ENCODE results near the gene ALK. TPM values are rescaled to one million over a fixed set of nuclear protein-coding genes. Genes with fewer than 3 reads are reported as not detected.

ALK gene
- total RNA-seq, 1 experiment from 2014 or later: not detected

GRCh38 chr2:29420464-29420863, 500.9 kb downstream of the ALK start:
- Mint-ChIP-seq H3K27me3 (ENCODE audit: low read depth) (peaks cover 6% of the 10 kb centered on the region), H3K4me1 (peaks cover 7 to 21% of the 10 kb centered on the region in 2 experiments), H3K4me3 (no peak overlapping the region), H3K27ac (no peak overlapping the region; a peak in 1 of 7 replicates), H3K36me3 (ENCODE audit: insufficient read depth in 1 of 3, low read depth in 3 of 3) (no peaks in the 10 kb centered on the region), H3K9me3 (no peaks in the 10 kb centered on the region; a peak in 1 of 5 replicates)
- Histone ChIP-seq H3K79me2 (ENCODE audit: insufficient read depth, low read length) (no peaks in the 10 kb centered on the region), H3K56ac (ENCODE audit: insufficient read length, low read depth, low read length) (no peak overlapping the region), H3K9ac (ENCODE audit: extremely low read depth, insufficient read length, low read length) (no peak overlapping the region), H2BK5ac (ENCODE audit: insufficient read length, low read length) (no peak overlapping the region), H4K5ac (ENCODE audit: insufficient read length, low read depth, low read length) (no peak overlapping the region), H2BK120ac (ENCODE audit: low read depth, low read length, poor library complexity, severe bottlenecking) (no peak overlapping the region), H4K8ac (replicated peaks; ENCODE audit: insufficient read length, low read depth, low read length) (no peak overlapping the region), H2BK15ac (ENCODE audit: low read depth, low read length) (no peak overlapping the region), H3K4me1 (ENCODE audit: insufficient read depth, low read length) (peaks cover 6% of the 10 kb centered on the region; the same call in 1 of the 2 replicates), H4K20me1 (ENCODE audit: control insufficient read depth, insufficient read depth, insufficient read length) (no peaks in the 10 kb centered on the region), H3K27me3 (ENCODE audit: insufficient read depth, low read length) (no peaks in the 10 kb centered on the region), H3K4me2 (ENCODE audit: insufficient read depth, insufficient read length, low read length) (no peak overlapping the region), H3K79me1 (ENCODE audit: insufficient read depth, low read depth, low read length, poor library complexity, severe bottlenecking) (no peaks in the 10 kb centered on the region), H2AFZ (ENCODE audit: low read length) (no peak overlapping the region), H3K14ac (ENCODE audit: insufficient read depth, low read length) (no peak overlapping the region), H2AK5ac (ENCODE audit: insufficient read length, low read length) (no peak overlapping the region), H3K4ac (ENCODE audit: low read depth, low read length) (no peak overlapping the region), H3K23ac (ENCODE audit: insufficient read length, low read depth, low read length) (no peak overlapping the region), H3K9me3 (ENCODE audit: control insufficient read depth, low read depth, low read length) (no peaks in the 10 kb centered on the region), H3K18ac (ENCODE audit: insufficient read length, low read depth, low read length) (no peak overlapping the region), H3T11ph (ENCODE audit: low read length) (no peak overlapping the region), H4K91ac (ENCODE audit: insufficient read length, low read depth, low read length) (no peak overlapping the region), H3K23me2 (ENCODE audit: insufficient read length, low read depth, low read length, poor library complexity, severe bottlenecking) (no peaks in the 10 kb centered on the region), H2BK20ac (ENCODE audit: low read depth, low read length, poor library complexity, severe bottlenecking) (no peak overlapping the region), H3K27ac (ENCODE audit: insufficient read length, low read depth, low read length) (no peak overlapping the region), H2BK12ac (ENCODE audit: insufficient read length, low read depth, low read length) (no peak overlapping the region)
- WGBS (ENCODE audit: extremely low coverage, insufficient read length, low lambda C conversion rate): no CpG with 5 or more reads among the region's 10 CpGs
- no peak for DNase-seq
- no peak for TF ChIP-seq CTCF (conservative IDR thresholded peaks at IDR 0.05)
